ENCODE measurements around the gene TTC9B. TPM values are rescaled to one million over a fixed set of nuclear protein-coding genes. Genes with fewer than 3 reads are reported as not detected.

Gene TTC9B
- total RNA-seq: not detected in 3 replicates

DNA sequence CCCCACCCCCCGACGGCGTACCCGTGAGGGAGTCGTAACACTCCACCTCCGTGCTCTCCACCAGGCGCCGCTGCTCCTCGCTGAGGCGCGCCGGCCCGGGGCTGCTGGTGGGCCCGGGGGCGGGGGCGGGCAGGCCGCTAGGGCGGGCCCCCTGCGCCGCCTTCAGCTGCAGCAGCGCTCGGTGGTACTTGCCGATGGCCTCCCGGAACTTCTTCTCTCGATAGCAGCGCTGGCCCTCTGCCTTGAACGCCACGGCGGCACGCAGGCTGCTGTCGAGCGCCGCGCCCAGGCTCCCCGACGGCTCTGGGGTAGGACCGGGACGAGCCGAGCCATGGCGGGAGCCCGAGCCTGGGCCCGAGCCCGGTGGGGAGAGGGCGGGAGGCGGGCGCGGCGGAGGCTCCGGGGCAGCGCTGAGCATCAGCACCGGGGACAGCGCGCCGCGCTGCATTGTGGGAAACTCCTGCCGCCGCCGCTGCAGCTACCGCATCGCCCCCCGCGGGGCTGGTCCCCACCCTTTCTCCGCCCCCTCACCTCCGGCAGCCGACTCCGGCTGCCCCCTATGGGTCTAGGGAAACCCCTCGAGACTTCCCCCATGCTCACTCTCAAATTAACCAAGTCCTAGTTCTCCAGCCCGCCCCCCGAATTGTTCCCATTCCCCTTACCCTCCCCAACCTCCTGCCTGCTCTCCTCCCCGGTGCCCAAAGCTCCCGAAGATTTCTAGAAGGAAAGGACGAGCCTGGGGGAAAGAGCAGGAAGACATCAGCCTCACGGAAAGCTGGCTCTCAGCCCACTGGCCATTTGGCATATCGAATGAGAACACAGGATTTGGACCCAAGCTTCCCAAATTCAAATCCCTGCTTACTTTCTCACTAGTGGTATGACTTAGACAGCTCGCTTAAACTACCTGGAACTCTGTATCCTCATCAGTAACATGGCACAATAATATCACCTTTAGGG, at the start of gene TTC9B:
TSS of gene TTC9B (minus strand) at position 451 of the 957 bp plus-strand sequence. CDS start at position 448, 3 bp downstream.
- H3K27ac Mint-ChIP-seq: no peak within 1 kb of the TSS
- H3K9me3 Mint-ChIP-seq: peaks cover 5% of the 10 kb centered on the region
- H3K36me3 Mint-ChIP-seq: peaks cover 4% of the 10 kb centered on the region
- H3K4me1 Mint-ChIP-seq: peaks cover 6% of the 10 kb centered on the region
- TF ChIP-seq, protein P1, sequence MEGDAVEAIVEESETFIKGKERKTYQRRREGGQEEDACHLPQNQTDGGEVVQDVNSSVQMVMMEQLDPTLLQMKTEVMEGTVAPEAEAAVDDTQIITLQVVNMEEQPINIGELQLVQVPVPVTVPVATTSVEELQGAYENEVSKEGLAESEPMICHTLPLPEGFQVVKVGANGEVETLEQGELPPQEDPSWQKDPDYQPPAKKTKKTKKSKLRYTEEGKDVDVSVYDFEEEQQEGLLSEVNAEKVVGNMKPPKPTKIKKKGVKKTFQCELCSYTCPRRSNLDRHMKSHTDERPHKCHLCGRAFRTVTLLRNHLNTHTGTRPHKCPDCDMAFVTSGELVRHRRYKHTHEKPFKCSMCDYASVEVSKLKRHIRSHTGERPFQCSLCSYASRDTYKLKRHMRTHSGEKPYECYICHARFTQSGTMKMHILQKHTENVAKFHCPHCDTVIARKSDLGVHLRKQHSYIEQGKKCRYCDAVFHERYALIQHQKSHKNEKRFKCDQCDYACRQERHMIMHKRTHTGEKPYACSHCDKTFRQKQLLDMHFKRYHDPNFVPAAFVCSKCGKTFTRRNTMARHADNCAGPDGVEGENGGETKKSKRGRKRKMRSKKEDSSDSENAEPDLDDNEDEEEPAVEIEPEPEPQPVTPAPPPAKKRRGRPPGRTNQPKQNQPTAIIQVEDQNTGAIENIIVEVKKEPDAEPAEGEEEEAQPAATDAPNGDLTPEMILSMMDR (IDR thresholded peaks at IDR 0.05; ENCODE audit: unreplicated experiment): no peak
- peaks cover 65% of the 10 kb centered on the region for H3K27me3 Mint-ChIP-seq (ENCODE audit: low read depth)
- peak in 1 of 2 experiments; percentile 53 for DNase-seq (ENCODE audit: low spot score in 2 of 2, unreplicated experiment in 2 of 2)
- no peak within 1 kb of the TSS for H3K4me3 Mint-ChIP-seq

DNA sequence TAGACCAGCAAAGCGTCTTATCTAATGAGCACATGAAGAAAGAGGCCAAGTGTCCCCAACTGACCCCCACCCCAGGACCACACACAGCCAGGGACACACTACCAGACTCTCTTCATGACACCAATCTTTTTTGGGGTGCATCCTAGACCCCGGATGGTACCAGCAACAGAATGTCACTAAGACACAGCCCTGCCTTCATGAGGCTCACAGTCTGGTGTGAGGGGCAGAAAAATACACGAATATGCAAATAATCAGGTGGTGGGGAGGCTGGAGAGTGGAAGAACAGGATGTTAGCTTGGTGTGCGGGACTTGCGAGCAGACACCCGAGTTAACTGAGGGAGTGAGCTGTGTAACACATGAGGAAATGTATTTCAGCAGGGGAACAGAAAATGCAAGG, 49.4 kb upstream of the TTC9B start:
- TF ChIP-seq, protein P1 (IDR thresholded peaks at IDR 0.05; ENCODE audit: unreplicated experiment): no peak
- H3K27me3 Mint-ChIP-seq (ENCODE audit: low read depth): no peaks in the 10 kb centered on the region
- H3K4me1 Mint-ChIP-seq: no peaks in the 10 kb centered on the region
- H3K4me3 Mint-ChIP-seq: no peak overlapping the region
- no peak for DNase-seq (ENCODE audit: low spot score in 2 of 2, unreplicated experiment in 2 of 2)
- no peak overlapping the region for H3K27ac Mint-ChIP-seq
- H3K9me3 Mint-ChIP-seq: no peaks in the 10 kb centered on the region
- H3K36me3 Mint-ChIP-seq: peaks cover 29% of the 10 kb centered on the region

DNA sequence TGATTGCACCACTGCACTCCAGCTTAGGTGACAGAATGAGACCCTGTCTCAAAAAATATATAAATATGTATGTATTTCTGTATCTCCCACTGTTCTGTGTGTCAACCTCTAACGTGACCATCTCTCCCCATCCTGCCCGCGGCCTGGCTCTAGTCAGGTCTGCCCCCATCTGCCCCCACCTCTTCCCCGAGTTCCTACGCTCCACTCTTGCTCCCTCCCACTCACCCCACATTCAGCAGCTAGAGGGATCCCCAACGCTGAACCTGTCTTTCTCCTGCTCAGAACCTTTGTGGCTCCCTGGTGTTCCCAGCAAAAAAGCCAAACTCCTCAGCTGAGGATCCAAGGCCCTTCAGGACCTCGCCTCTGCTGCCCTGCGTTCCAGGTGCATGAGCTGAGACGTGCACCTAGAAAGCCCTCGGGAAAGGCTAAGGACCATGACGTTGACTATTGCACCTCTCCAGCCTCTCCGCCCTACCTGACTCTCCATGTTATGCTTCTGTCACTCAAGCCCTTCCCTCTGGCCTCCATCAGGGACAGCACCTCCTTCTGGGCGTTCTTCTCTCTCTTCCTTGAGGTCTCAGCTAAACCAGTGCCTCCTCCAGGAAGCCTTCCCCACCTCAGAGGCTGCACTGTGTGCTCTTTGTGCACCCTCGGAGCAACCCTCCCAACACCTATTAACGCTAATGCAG, 48.9 kb upstream of the TTC9B start:
- TF ChIP-seq, protein P1 (IDR thresholded peaks at IDR 0.05; ENCODE audit: unreplicated experiment): no peak
- H3K27ac Mint-ChIP-seq: no peak overlapping the region
- H3K4me1 Mint-ChIP-seq: no peaks in the 10 kb centered on the region
- peaks cover 33% of the 10 kb centered on the region for H3K36me3 Mint-ChIP-seq
- H3K27me3 Mint-ChIP-seq (ENCODE audit: low read depth): no peaks in the 10 kb centered on the region
- no peak overlapping the region for H3K4me3 Mint-ChIP-seq
- DNase-seq (ENCODE audit: low spot score in 2 of 2, unreplicated experiment in 2 of 2): no peak
- H3K9me3 Mint-ChIP-seq: no peaks in the 10 kb centered on the region

DNA sequence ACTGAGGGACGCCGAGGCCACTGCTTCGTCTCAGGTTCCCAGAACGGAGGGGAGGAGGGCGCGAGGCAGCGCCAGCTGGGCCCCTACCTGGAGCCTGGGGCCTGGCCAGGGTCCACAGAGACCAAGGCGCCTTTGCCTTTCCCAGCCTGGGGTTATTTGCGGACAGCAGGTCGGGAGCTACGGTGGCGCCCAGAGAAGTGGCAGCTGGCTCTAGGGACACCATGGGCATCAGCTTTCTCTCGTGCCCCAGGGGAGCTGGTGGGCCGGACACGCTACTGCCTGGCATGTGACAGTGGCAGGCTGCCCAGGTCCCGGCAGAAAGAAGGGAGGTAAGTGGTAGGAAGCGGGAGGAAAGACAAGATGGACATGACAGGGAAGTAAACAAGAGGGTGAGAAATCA, 47.9 kb upstream of the TTC9B start:
- no peaks in the 10 kb centered on the region for H3K27me3 Mint-ChIP-seq (ENCODE audit: low read depth)
- H3K4me1 Mint-ChIP-seq: no peaks in the 10 kb centered on the region
- no peak overlapping the region for H3K27ac Mint-ChIP-seq

DNA sequence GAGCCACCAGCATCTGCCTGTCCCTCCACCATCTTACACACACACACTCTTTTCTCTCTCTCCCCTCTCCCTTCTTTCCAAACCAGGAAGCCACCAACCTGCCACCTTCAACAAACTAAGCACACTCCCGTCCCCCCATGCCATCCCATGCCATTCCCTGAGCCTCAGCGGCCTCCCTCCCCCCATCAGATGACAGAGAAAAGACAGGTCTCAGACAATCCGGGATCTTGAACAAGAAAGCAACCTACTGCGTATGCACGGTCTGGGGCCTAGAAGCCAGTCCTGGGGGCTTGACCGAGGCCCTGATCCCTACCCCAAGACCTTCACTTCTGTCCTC, 47.5 kb upstream of the TTC9B start:
- TF ChIP-seq, protein P1 (IDR thresholded peaks at IDR 0.05; ENCODE audit: unreplicated experiment): no peak
- DNase-seq (ENCODE audit: low spot score in 2 of 2, unreplicated experiment in 2 of 2): no peak
- Mint-ChIP-seq H3K9me3 (no peaks in the 10 kb centered on the region), H3K27me3 (ENCODE audit: low read depth) (no peaks in the 10 kb centered on the region), H3K36me3 (peaks cover 41% of the 10 kb centered on the region), H3K4me3 (no peak overlapping the region), H3K4me1 (no peaks in the 10 kb centered on the region), H3K27ac (no peak overlapping the region)

More for the DNA sequence above, 47.9 kb upstream of the TTC9B start:
- no peaks in the 10 kb centered on the region for H3K9me3 Mint-ChIP-seq
- H3K36me3 Mint-ChIP-seq: peaks cover 40% of the 10 kb centered on the region
- no peak for DNase-seq (ENCODE audit: low spot score in 2 of 2, unreplicated experiment in 2 of 2)
- TF ChIP-seq, protein P1 (IDR thresholded peaks at IDR 0.05; ENCODE audit: unreplicated experiment): no peak
- H3K4me3 Mint-ChIP-seq: no peak overlapping the region
